GM23248 (cell line): ENCODE data around the gene CFAP74. TPM values are rescaled to one million over a fixed set of nuclear protein-coding genes. Genes with fewer than 3 reads are reported as not detected.

Experiments
- DNase-seq: peaks from one replicate; pipeline ENCODE4 v3.0.0-alpha.2; 2015
- H2AFZ ChIP-seq: fragments of 200-600 bp; sonication (generic); 2 replicates; pipeline ENCODE4 v1.6.1; 2016; ENCODE audit warnings: antibody characterized with exemption
- H3F3A ChIP-seq: fragments of 200-600 bp; sonication (generic); 2 replicates; pipeline ENCODE4 v1.6.1; 2016; ENCODE audit warnings: mild to moderate bottlenecking, antibody characterized with exemption, mixed run types; ENCODE audit not compliant: insufficient read depth
- H3K27ac ChIP-seq: fragments of 200-600 bp; sonication (generic); 2 replicates; pipeline ENCODE4 v1.5.1; 2016; ENCODE audit warnings: mild to moderate bottlenecking
- H3K27me3 ChIP-seq: fragments of 200-600 bp; sonication (generic); replicated peaks from 2 replicates; pipeline ENCODE4 v1.6.1; 2016; ENCODE audit warnings: mild to moderate bottlenecking; ENCODE audit not compliant: insufficient read depth
- H3K36me3 ChIP-seq: fragments of 200-600 bp; sonication (generic); 2 replicates; pipeline ENCODE4 v1.6.1; 2016; ENCODE audit warnings: low read depth, mild to moderate bottlenecking
- H3K4me1 ChIP-seq: fragments of 200-600 bp; sonication (generic); 2 replicates; pipeline ENCODE4 v1.6.1; 2016; ENCODE audit warnings: mild to moderate bottlenecking; ENCODE audit not compliant: insufficient read depth
- H3K4me2 ChIP-seq: fragments of 200-600 bp; sonication (generic); one replicate; pipeline ENCODE4 v1.6.1; 2016; ENCODE audit warnings: mild to moderate bottlenecking; ENCODE audit not compliant: unreplicated experiment
- H3K4me3 ChIP-seq: fragments of 200-600 bp; sonication (generic); 2 replicates; pipeline ENCODE4 v1.5.1; 2016; ENCODE audit warnings: mild to moderate bottlenecking
- H3K79me2 ChIP-seq: fragments of 200-600 bp; sonication (generic); 2 replicates; pipeline ENCODE4 v1.6.1; 2016; ENCODE audit warnings: mild to moderate bottlenecking; ENCODE audit not compliant: insufficient read depth
- H3K9ac ChIP-seq: fragments of 200-600 bp; sonication (generic); 2 replicates; pipeline ENCODE4 v1.6.1; 2016; ENCODE audit warnings: mild to moderate bottlenecking
- H3K9me2 ChIP-seq: fragments of 200-600 bp; sonication (generic); 2 replicates; pipeline ENCODE4 v1.6.1; 2016; ENCODE audit warnings: mixed run types, mild to moderate bottlenecking, moderate library complexity; ENCODE audit not compliant: insufficient read depth
- H3K9me3 ChIP-seq: fragments of 200-600 bp; sonication (generic); one replicate; pipeline ENCODE4 v1.6.1; 2017; ENCODE audit warnings: low read depth
- H4K20me1 ChIP-seq: fragments of 200-600 bp; sonication (generic); 2 replicates; pipeline ENCODE4 v1.6.0; 2016; ENCODE audit not compliant: insufficient read depth
- EZH2 ChIP-seq: fragments of 200-600 bp; sonication (generic); IDR thresholded peaks from 2 replicates; pipeline ENCODE4 v1.6.1; 2018; ENCODE audit warnings: antibody characterized with exemption, mild to moderate bottlenecking; ENCODE audit not compliant: insufficient read depth, poor library complexity, severe bottlenecking
- EZH2phosphoT487 ChIP-seq: fragments of 200-600 bp; sonication (generic); IDR thresholded peaks from 2 replicates; pipeline ENCODE4 v1.6.1; 2018; ENCODE audit warnings: antibody characterized with exemption, moderate library complexity, mild to moderate bottlenecking, low read depth; ENCODE audit not compliant: insufficient read depth
- WGBS, 2 experiments: methylation state at CpG; one replicate each; pipeline ENCODE4 v1.1.6; 2015 to 2017; ENCODE audit warnings: low lambda C conversion rate in 2 of 2, low coverage in 1 of 2; ENCODE audit errors: missing lambda C conversion rate in 2 of 2; 5-methylcytosine and 5-hydroxymethylcytosine counted together
- in situ Hi-C: fragments of 300-500 bp; cut with MboI; formaldehyde crosslinking; loops from 2 replicates; pipeline ENCODE4 v1.15.0; 2020
- polyA plus RNA-seq: library from polyadenylated mRNA; unstranded; fragments of >200 nt; fragmentation: Nextera tagmentation; extraction: Ambion mirVana; gene quantifications from 2 replicates; pipeline ENCODE4 v1.2.1, GENCODE V29; 2016
- total RNA-seq: library from RNA; depleted of rRNA; stranded (reverse); fragments of >200 nt; shearing (Covaris generic); gene quantifications from 2 replicates; pipeline ENCODE4 v1.2.3, GENCODE V29; 2014

Gene CFAP74
- total and polyA plus RNA-seq, 2 experiments from 2014 or later, result not detected

GRCh38 chr1:1892079-1892762 is 111.4 kb downstream of the CFAP74 start:
- in situ Hi-C loops, result no loop called here

GRCh38 chr1:1891349-1892078 is 112.1 kb downstream of the CFAP74 start:
- Histone ChIP-seq H3K9me3 (no peaks in the 10 kb centered on the region), H3K36me3 (0 out of 2 replicates have a peak, but pooled peaks cover 3% of the 10 kb centered on the region), H3K27ac (peak overlapping the region; percentile 76), H4K20me1 (peaks cover 23% of the 10 kb centered on the region; the same call in 1 of the 2 replicates), H2AFZ (peak overlapping the region; percentile 74), H3K27me3 (no peaks in the 10 kb centered on the region), H3K4me2 (peak overlapping the region; percentile 77), H3F3A (peaks cover 13% of the 10 kb centered on the region), H3K79me2 (peaks cover 46% of the 10 kb centered on the region), H3K9me2 (no peaks in the 10 kb centered on the region), H3K4me1 (peaks cover 39% of the 10 kb centered on the region), H3K9ac (peak overlapping the region; percentile 93), H3K4me3 (peak overlapping the region; percentile 91)
- WGBS, 2 experiments, result 2% methylated on average over 10 to 52 of the region's 59 CpGs
- peak; percentile 83 for DNase-seq
- TF ChIP-seq EZH2 (no peak), EZH2phosphoT487 (no peak)
- in situ Hi-C loops, result no loop called here

More at GRCh38 chr1:1892079-1892762, 111.4 kb downstream of the CFAP74 start:
- Histone ChIP-seq H3K4me2 (peak overlapping the region; percentile 77), H3K9me3 (no peaks in the 10 kb centered on the region), H3K36me3 (0 out of 2 replicates have a peak, but pooled peaks cover 3% of the 10 kb centered on the region), H3K9ac (peak overlapping the region; percentile 93), H3K79me2 (peaks cover 39% of the 10 kb centered on the region), H3K9me2 (no peaks in the 10 kb centered on the region), H3K4me3 (peak overlapping the region; percentile 76), H2AFZ (peak overlapping the region; percentile 74), H3K27ac (peak overlapping the region; percentile 37), H3K27me3 (no peaks in the 10 kb centered on the region), H4K20me1 (peaks cover 16% of the 10 kb centered on the region; the same call in 1 of the 2 replicates), H3K4me1 (peaks cover 34% of the 10 kb centered on the region), H3F3A (peaks cover 10% of the 10 kb centered on the region)
- TF ChIP-seq EZH2phosphoT487 (no peak), EZH2 (no peak)
- WGBS, 2 experiments, result 35 to 41% methylated on average over 21 of the region's 21 CpGs
- DNase-seq, result peak; percentile 59

GRCh38 chr1:1890506-1891348 is 112.9 kb downstream of the CFAP74 start, which contains the start of gene GNB1:
GNB1 (minus strand) TSS chr1:1891087; CDS start chr1:1825453, 65,634 bp downstream.
- H3F3A ChIP-seq, result peaks cover 13% of the 10 kb centered on the region
- H4K20me1 ChIP-seq, result peaks cover 30% of the 10 kb centered on the region; the same call in 1 of the 2 replicates
- DNase-seq, result peak; percentile 96
- H3K79me2 ChIP-seq, result peaks cover 54% of the 10 kb centered on the region
- no peak for TF ChIP-seq EZH2
- no peak for TF ChIP-seq EZH2phosphoT487
- 0 to 1% methylated on average over 33 to 64 of the region's 137 CpGs for WGBS, 2 experiments
- H3K4me2 ChIP-seq, result peak within 1 kb of the TSS; percentile 92
- peak within 1 kb of the TSS; percentile 74 for H2AFZ ChIP-seq
- H3K27ac ChIP-seq, result peak within 1 kb of the TSS; percentile 76
- 0 out of 2 replicates have a peak, but pooled peaks cover 3% of the 10 kb centered on the region for H3K36me3 ChIP-seq
- peak within 1 kb of the TSS; percentile 93 for H3K9ac ChIP-seq
- H3K4me1 ChIP-seq, result peaks cover 46% of the 10 kb centered on the region
- no peaks in the 10 kb centered on the region for H3K9me3 ChIP-seq
- H3K4me3 ChIP-seq, result peak within 1 kb of the TSS; percentile 91
- in situ Hi-C loops, result no loop called here
- H3K9me2 ChIP-seq, result no peaks in the 10 kb centered on the region
- H3K27me3 ChIP-seq, result no peaks in the 10 kb centered on the region
